ENCODE results near the gene PERM1.
"Not testable (repeated sequence)": the region's sequence is repeated elsewhere in the genome, so short reads cannot be mapped to it uniquely, and the experiment has no call there.

The PERM1 gene

GRCh38 chr1:1014799-1015681 lies 33.1 kb upstream of the PERM1 start:
- DNase-seq (ENCODE audit: low read depth in 2 of 3, low spot score in 1 of 3) = no peak

- no peak for DNase-seq (ENCODE audit: low read depth in 2 of 3, low spot score in 1 of 3)
Measured at GRCh38 chr1:1013922-1014648, 32.2 kb upstream of the PERM1 start.

- DNase-seq (ENCODE audit: low read depth in 2 of 3, low spot score in 1 of 3) = peak; percentile 64 to 77 (median 74)
Measured at GRCh38 chr1:1013105-1013921, 31.4 kb upstream of the PERM1 start, which contains the start of gene ISG15. Gene ISG15 (plus strand): TSS chr1:1013497. CDS start chr1:1013574, 77 bp downstream.

- DNase-seq (ENCODE audit: low read depth in 2 of 3, low spot score in 1 of 3) = not testable (repeated sequence)
Measured at GRCh38 chr1:1012736-1013104, 30.8 kb upstream of the PERM1 start.

- DNase-seq (ENCODE audit: low read depth in 2 of 3, low spot score in 1 of 3) = no peak
Measured at GRCh38 chr1:1011396-1011949, 29.6 kb upstream of the PERM1 start.

- DNase-seq (ENCODE audit: low read depth in 2 of 3, low spot score in 1 of 3) = not testable (repeated sequence)
Measured at GRCh38 chr1:1010131-1010530, 28.2 kb upstream of the PERM1 start.

- DNase-seq (ENCODE audit: low read depth in 2 of 3, low spot score in 1 of 3) = no peak
Measured at GRCh38 chr1:1006305-1007159, 24.6 kb upstream of the PERM1 start.

- no peak for DNase-seq (ENCODE audit: low read depth in 2 of 3, low spot score in 1 of 3)
Measured at GRCh38 chr1:1005774-1006304, 23.9 kb upstream of the PERM1 start.

GRCh38 chr1:1004780-1005697 lies 23.1 kb upstream of the PERM1 start:
- DNase-seq (ENCODE audit: low read depth in 2 of 3, low spot score in 1 of 3) = no peak

- DNase-seq (ENCODE audit: low read depth in 2 of 3, low spot score in 1 of 3) = no peak
Measured at GRCh38 chr1:1004420-1004779, 22.5 kb upstream of the PERM1 start.

- DNase-seq (ENCODE audit: low read depth in 2 of 3, low spot score in 1 of 3) = no peak
Measured at GRCh38 chr1:1003618-1004419, 21.9 kb upstream of the PERM1 start.

GRCh38 chr1:1001057-1001783 lies 19.3 kb upstream of the PERM1 start:
- DNase-seq (ENCODE audit: low read depth in 2 of 3, low spot score in 1 of 3) = no peak

- peak; percentile 57 to 67 (median 57) for DNase-seq (ENCODE audit: low read depth in 2 of 3, low spot score in 1 of 3)
Measured at GRCh38 chr1:1000357-1001056, 18.6 kb upstream of the PERM1 start.

- peak in 1 of 3 donors; percentile 62 for DNase-seq (ENCODE audit: low read depth in 2 of 3, low spot score in 1 of 3)
Measured at GRCh38 chr1:999725-1000356, 17.9 kb upstream of the PERM1 start, which contains the start of gene HES4. Gene HES4 (minus strand): TSS chr1:1000097. CDS start chr1:999973, 124 bp downstream.

- DNase-seq (ENCODE audit: low read depth in 2 of 3, low spot score in 1 of 3) = no peak
Measured at GRCh38 chr1:998995-999724, 17.3 kb upstream of the PERM1 start.

- no peak for DNase-seq (ENCODE audit: low read depth in 2 of 3, low spot score in 1 of 3)
Measured at GRCh38 chr1:998745-998994, 16.8 kb upstream of the PERM1 start.

All from stimulated activated CD4-positive, alpha-beta T cell treated with anti-CD3 and anti-CD28 coated beads, Interleukin-12 subunit alpha, Interleukin-12 subunit beta, amount 100 ng/mL, for 48 hours (primary cell).